Colonic mucosa (tissue), 4 donors: ENCODE measurements around the gene TMC7. TPM values are rescaled to one million over a fixed set of nuclear protein-coding genes. Genes with fewer than 3 reads are reported as not detected.
A peak's percentile ranks its signal among the peaks of the same experiment; 100 is the strongest.

Source experiments
- DNase-seq: peaks from one replicate; pipeline ENCODE4 v3.0.0-alpha.2; 2020
- H3K27ac ChIP-seq: fragments of 200-600 bp; one replicate; pipeline ENCODE4 v1.8.0; 2021
- H3K27me3 ChIP-seq: fragments of 200-600 bp; one replicate; pipeline ENCODE4 v1.8.0; 2021
- H3K36me3 ChIP-seq: fragments of 200-600 bp; one replicate; pipeline ENCODE4 v1.8.0; 2021
- H3K4me1 ChIP-seq: fragments of 200-600 bp; one replicate; pipeline ENCODE4 v1.8.0; 2021; ENCODE audit warnings: mild to moderate bottlenecking
- H3K4me3 ChIP-seq: fragments of 200-600 bp; one replicate; pipeline ENCODE4 v1.8.0; 2021
- H3K9ac ChIP-seq, 2 donors: one replicate each; pipeline ENCODE4 v1.7.0; 2013; ENCODE audit warnings: control low read depth in 2 of 2, low read depth in 2 of 2, low read length in 2 of 2
- H3K9me3 ChIP-seq: fragments of 200-600 bp; one replicate; pipeline ENCODE4 v1.8.0; 2021
- CTCF ChIP-seq: fragments of 200-600 bp; IDR thresholded peaks from one replicate; pipeline ENCODE4 v1.8.0; 2022; ENCODE audit warnings: antibody characterized with exemption, mild to moderate bottlenecking
- intact Hi-C: fragments of 100-400 bp; cut with DNase I; formaldehyde crosslinking; loops from one replicate; pipeline ENCODE4 v1.14.1; 2022
- total RNA-seq, 2 donors: library from RNA; stranded (reverse); fragmentation: NEBNext Ultra II Directional in 1 of 2; extraction: Animal tissue kit (Norgen Biotek cat#: 25700) in 1 of 2; gene quantifications; one replicate each; pipeline ENCODE4 v1.2.1, GENCODE V29; 2021
- donor health status: healthy.
- donor health status: DM: no; HTN: no; CAD: no.
- donor health status: DM: no; HTN: no; CAD: no.

TMC7 gene
- total RNA-seq, 2 donors from 2014 or later: 10.0 to 10.6 TPM

- intact Hi-C loops: no loop called here
- H3K27ac ChIP-seq: no peak overlapping the region
- H3K9me3 ChIP-seq: no peaks in the 10 kb centered on the region
- no peak for TF ChIP-seq CTCF
- H3K36me3 ChIP-seq: no peaks in the 10 kb centered on the region
- H3K4me3 ChIP-seq: no peak overlapping the region
- H3K9ac ChIP-seq: no peak overlapping the region
- H3K4me1 ChIP-seq: no peaks in the 10 kb centered on the region
- no peaks in the 10 kb centered on the region for H3K27me3 ChIP-seq
- no peak for DNase-seq
Observed at GRCh38 chr16:19001788-19002187, 18.1 kb downstream of the TMC7 start.

GRCh38 chr16:19003935-19004334, 20.2 kb downstream of the TMC7 start:
- Histone ChIP-seq H3K9ac (no peak overlapping the region), H3K4me1 (no peaks in the 10 kb centered on the region), H3K9me3 (no peaks in the 10 kb centered on the region), H3K4me3 (no peak overlapping the region), H3K27me3 (no peaks in the 10 kb centered on the region), H3K36me3 (no peaks in the 10 kb centered on the region), H3K27ac (no peak overlapping the region)
- no peak for DNase-seq
- TF ChIP-seq CTCF: no peak
- intact Hi-C loops: no loop called here

- Histone ChIP-seq H3K9ac (no peak overlapping the region), H3K4me3 (no peak overlapping the region), H3K27ac (peak overlapping the region; percentile 65), H3K36me3 (no peaks in the 10 kb centered on the region), H3K4me1 (no peaks in the 10 kb centered on the region), H3K27me3 (no peaks in the 10 kb centered on the region), H3K9me3 (no peaks in the 10 kb centered on the region)
- no peak for TF ChIP-seq CTCF
- intact Hi-C loops: no loop called here
- DNase-seq: peak; percentile 89
Observed at GRCh38 chr16:19005561-19006445, 22.1 kb downstream of the TMC7 start.

- no peak overlapping the region for H3K27ac ChIP-seq
- no peak overlapping the region for H3K9ac ChIP-seq
- no peak for DNase-seq
- H3K27me3 ChIP-seq: no peaks in the 10 kb centered on the region
- no peak for TF ChIP-seq CTCF
- H3K36me3 ChIP-seq: no peaks in the 10 kb centered on the region
- intact Hi-C loops: no loop called here
- H3K9me3 ChIP-seq: no peaks in the 10 kb centered on the region
- no peak overlapping the region for H3K4me3 ChIP-seq
- no peaks in the 10 kb centered on the region for H3K4me1 ChIP-seq
Observed at GRCh38 chr16:19006446-19007315, 22.9 kb downstream of the TMC7 start.

- intact Hi-C loops: no loop called here
- TF ChIP-seq CTCF: no peak
- no peak for DNase-seq
- Histone ChIP-seq H3K4me1 (no peaks in the 10 kb centered on the region), H3K4me3 (no peak overlapping the region), H3K9me3 (no peaks in the 10 kb centered on the region), H3K36me3 (no peaks in the 10 kb centered on the region), H3K27me3 (no peaks in the 10 kb centered on the region), H3K9ac (no peak overlapping the region), H3K27ac (no peak overlapping the region)
Observed at GRCh38 chr16:19008245-19009169, 24.8 kb downstream of the TMC7 start.
